Measurements from ENCODE around the gene EXOC3L2. TPM values are rescaled to one million over a fixed set of nuclear protein-coding genes. Genes with fewer than 3 reads are reported as not detected.

EXOC3L2 gene
- total and polyA plus RNA-seq, 4 donors = 0.50 to 13.9 (median 5.7) TPM

GRCh38 chr19:45175515-45176345 is 69.5 kb downstream of the EXOC3L2 start:
- WGBS, 2 donors = 84 to 87% methylated on average over 10 of the region's 10 CpGs
- no peaks in the 10 kb centered on the region for H3K27me3 ChIP-seq (ENCODE audit: control insufficient read depth in 1 of 2, insufficient read depth in 2 of 2, low read length in 1 of 2)
- no peaks in the 10 kb centered on the region for H3K36me3 ChIP-seq (ENCODE audit: control insufficient read depth in 1 of 2, insufficient read depth in 2 of 2, low read length in 1 of 2)
- H3K4me1 ChIP-seq (ENCODE audit: control insufficient read depth in 1 of 2, insufficient read depth in 2 of 2, low read length in 2 of 2) = peaks cover 0 to 2% of the 10 kb centered on the region in 2 donors
- intact Hi-C loops (cut with DNase I) = loop anchor here in 1 of 2 donors (5.0 kb wide), 2 partner anchors 77 to 83 kb away; partner anchors contain the start of genes MARK4 and PPP1R37
- no peak overlapping the region for H3K27ac ChIP-seq (ENCODE audit: low read depth in 1 of 2, low read length in 2 of 2)
- H3K4me3 ChIP-seq (ENCODE audit: low read length in 2 of 2) = no peak overlapping the region
- H3K9me3 ChIP-seq (ENCODE audit: control insufficient read depth, low read length) = no peaks in the 10 kb centered on the region
- ATAC-seq (ENCODE audit: low FRiP score) = no peak
- DNase-seq = no peak

DNA sequence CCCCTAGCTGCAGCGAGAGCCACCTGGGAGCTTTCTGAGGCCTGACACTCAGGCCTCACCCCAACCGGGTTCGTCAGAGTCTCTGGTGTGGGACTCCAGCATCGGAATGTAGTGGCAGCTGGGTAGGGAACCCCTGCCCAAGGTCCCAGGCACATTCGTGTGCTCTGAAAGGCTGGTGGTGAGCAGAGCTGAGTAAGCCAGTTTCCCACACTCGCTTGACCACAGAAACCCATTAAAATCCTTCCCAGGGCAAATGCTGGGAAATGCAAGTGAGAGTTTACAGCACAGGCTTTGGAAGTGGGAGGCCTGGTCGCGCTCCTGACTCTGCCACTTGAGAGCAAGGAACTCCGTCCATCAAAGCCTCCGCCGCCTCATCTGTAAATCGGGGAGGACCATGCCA is 71.4 kb downstream of the EXOC3L2 start:
- H3K9me3 ChIP-seq (ENCODE audit: control insufficient read depth, low read length) = no peaks in the 10 kb centered on the region
- DNase-seq = no peak
- no peaks in the 10 kb centered on the region for H3K36me3 ChIP-seq (ENCODE audit: control insufficient read depth in 1 of 2, insufficient read depth in 2 of 2, low read length in 1 of 2)
- intact Hi-C loops (cut with DNase I) = no loop called here
- no peak overlapping the region for H3K27ac ChIP-seq (ENCODE audit: low read depth in 1 of 2, low read length in 2 of 2)
- 79 to 84% methylated on average over 12 of the region's 12 CpGs for whole genome bisulfite sequencing, 2 donors
- no peak overlapping the region for H3K4me3 ChIP-seq (ENCODE audit: low read length in 2 of 2)
- H3K27me3 ChIP-seq (ENCODE audit: control insufficient read depth in 1 of 2, insufficient read depth in 2 of 2, low read length in 1 of 2) = no peaks in the 10 kb centered on the region
- no peak for ATAC-seq (ENCODE audit: low FRiP score)
- no peaks in the 10 kb centered on the region for H3K4me1 ChIP-seq (ENCODE audit: control insufficient read depth in 1 of 2, insufficient read depth in 2 of 2, low read length in 2 of 2)

GRCh38 chr19:45172611-45173208 is 72.5 kb downstream of the EXOC3L2 start:
- Histone ChIP-seq H3K27me3 (ENCODE audit: control insufficient read depth in 1 of 2, insufficient read depth in 2 of 2, low read length in 1 of 2) (no peaks in the 10 kb centered on the region), H3K9me3 (ENCODE audit: control insufficient read depth, low read length) (no peaks in the 10 kb centered on the region), H3K36me3 (ENCODE audit: control insufficient read depth in 1 of 2, insufficient read depth in 2 of 2, low read length in 1 of 2) (no peaks in the 10 kb centered on the region), H3K4me3 (ENCODE audit: low read length in 2 of 2) (no peak overlapping the region), H3K4me1 (ENCODE audit: control insufficient read depth in 1 of 2, insufficient read depth in 2 of 2, low read length in 2 of 2) (no peaks in the 10 kb centered on the region), H3K27ac (ENCODE audit: low read depth in 1 of 2, low read length in 2 of 2) (no peak overlapping the region)
- intact Hi-C loops (cut with DNase I) = no loop called here
- DNase-seq (no peak), ATAC-seq (ENCODE audit: low FRiP score) (no peak)
- 92% methylated on average over 17 of the region's 18 CpGs for WGBS, 2 donors

DNA sequence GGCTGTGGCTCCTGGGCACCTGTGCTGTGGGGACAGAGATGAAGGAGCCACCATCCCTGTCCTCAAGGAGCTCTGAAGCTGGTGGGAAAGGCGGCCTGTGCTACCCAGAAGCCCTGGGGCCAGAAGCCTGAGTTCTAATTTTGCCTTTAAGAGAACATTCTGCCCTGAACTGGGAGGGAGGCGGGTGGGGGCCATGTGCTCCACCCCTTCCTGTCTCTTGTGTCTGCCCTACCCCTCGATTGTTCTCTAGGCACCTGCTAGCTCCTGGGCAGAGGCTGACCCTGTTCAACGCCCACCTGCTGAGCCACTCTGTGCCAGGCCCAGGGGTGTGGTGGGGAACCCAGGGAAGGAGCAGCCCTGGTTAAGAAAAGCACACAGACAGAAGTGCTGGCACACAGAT is 73.0 kb downstream of the EXOC3L2 start:
- ATAC-seq (ENCODE audit: low FRiP score) (no peak), DNase-seq (no peak)
- Histone ChIP-seq H3K27ac (ENCODE audit: low read depth in 1 of 2, low read length in 2 of 2) (no peak overlapping the region), H3K27me3 (ENCODE audit: control insufficient read depth in 1 of 2, insufficient read depth in 2 of 2, low read length in 1 of 2) (no peaks in the 10 kb centered on the region), H3K9me3 (ENCODE audit: control insufficient read depth, low read length) (no peaks in the 10 kb centered on the region), H3K4me3 (ENCODE audit: low read length in 2 of 2) (no peak overlapping the region), H3K36me3 (ENCODE audit: control insufficient read depth in 1 of 2, insufficient read depth in 2 of 2, low read length in 1 of 2) (no peaks in the 10 kb centered on the region), H3K4me1 (ENCODE audit: control insufficient read depth in 1 of 2, insufficient read depth in 2 of 2, low read length in 2 of 2) (no peaks in the 10 kb centered on the region)
- WGBS, 2 donors = 79 to 83% methylated on average over 4 of the region's 4 CpGs
- intact Hi-C loops (cut with DNase I) = no loop called here

GRCh38 chr19:45171211-45171623 is 74.0 kb downstream of the EXOC3L2 start:
- Histone ChIP-seq H3K27me3 (ENCODE audit: control insufficient read depth in 1 of 2, insufficient read depth in 2 of 2, low read length in 1 of 2) (no peaks in the 10 kb centered on the region), H3K4me3 (ENCODE audit: low read length in 2 of 2) (no peak overlapping the region), H3K36me3 (ENCODE audit: control insufficient read depth in 1 of 2, insufficient read depth in 2 of 2, low read length in 1 of 2) (no peaks in the 10 kb centered on the region), H3K4me1 (ENCODE audit: control insufficient read depth in 1 of 2, insufficient read depth in 2 of 2, low read length in 2 of 2) (no peaks in the 10 kb centered on the region), H3K9me3 (ENCODE audit: control insufficient read depth, low read length) (no peaks in the 10 kb centered on the region), H3K27ac (ENCODE audit: low read depth in 1 of 2, low read length in 2 of 2) (no peak overlapping the region)
- 65 to 69% methylated on average over 7 of the region's 7 CpGs for WGBS, 2 donors
- intact Hi-C loops (cut with DNase I) = no loop called here
- ATAC-seq (ENCODE audit: low FRiP score) (peak; percentile 21), DNase-seq (no peak)

- no peaks in the 10 kb centered on the region for H3K27me3 ChIP-seq (ENCODE audit: control insufficient read depth in 1 of 2, insufficient read depth in 2 of 2, low read length in 1 of 2)
- 83 to 85% methylated on average over 21 of the region's 21 CpGs for WGBS, 2 donors
- no peaks in the 10 kb centered on the region for H3K4me1 ChIP-seq (ENCODE audit: control insufficient read depth in 1 of 2, insufficient read depth in 2 of 2, low read length in 2 of 2)
- no peaks in the 10 kb centered on the region for H3K9me3 ChIP-seq (ENCODE audit: control insufficient read depth, low read length)
- H3K36me3 ChIP-seq (ENCODE audit: control insufficient read depth in 1 of 2, insufficient read depth in 2 of 2, low read length in 1 of 2) = no peaks in the 10 kb centered on the region
- H3K4me3 ChIP-seq (ENCODE audit: low read length in 2 of 2) = no peak overlapping the region
- ATAC-seq (ENCODE audit: low FRiP score) (no peak), DNase-seq (no peak)
- intact Hi-C loops (cut with DNase I) = no loop called here
- no peak overlapping the region for H3K27ac ChIP-seq (ENCODE audit: low read depth in 1 of 2, low read length in 2 of 2)
These were observed 74.8 kb downstream of the EXOC3L2 start for GRCh38 chr19:45170146-45171106.

DNA sequence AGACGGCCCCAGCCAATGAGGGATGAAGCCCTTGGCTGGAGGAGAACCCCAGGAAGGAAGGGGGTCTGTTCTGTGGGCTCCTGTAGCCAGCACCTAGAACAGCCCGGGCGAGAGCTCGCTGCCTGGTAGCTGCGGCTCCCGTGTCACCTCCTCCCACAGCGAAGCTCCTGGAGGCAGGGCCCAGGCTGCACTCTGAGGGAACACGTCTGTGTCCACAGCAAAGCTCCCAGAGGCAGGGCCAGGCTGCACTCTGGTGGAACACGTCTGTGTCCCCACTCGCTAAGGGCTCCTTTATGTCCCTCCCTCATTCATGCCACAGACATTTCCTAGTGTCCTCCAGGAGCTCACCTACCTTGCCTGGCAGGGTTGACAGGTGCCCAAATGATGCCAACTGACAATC is 75.6 kb downstream of the EXOC3L2 start:
- Histone ChIP-seq H3K27me3 (ENCODE audit: control insufficient read depth in 1 of 2, insufficient read depth in 2 of 2, low read length in 1 of 2) (no peaks in the 10 kb centered on the region), H3K4me1 (ENCODE audit: control insufficient read depth in 1 of 2, insufficient read depth in 2 of 2, low read length in 2 of 2) (no peaks in the 10 kb centered on the region), H3K4me3 (ENCODE audit: low read length in 2 of 2) (no peak overlapping the region), H3K36me3 (ENCODE audit: control insufficient read depth in 1 of 2, insufficient read depth in 2 of 2, low read length in 1 of 2) (no peaks in the 10 kb centered on the region), H3K9me3 (ENCODE audit: control insufficient read depth, low read length) (no peaks in the 10 kb centered on the region), H3K27ac (ENCODE audit: low read depth in 1 of 2, low read length in 2 of 2) (no peak overlapping the region)
- ATAC-seq (ENCODE audit: low FRiP score) (no peak), DNase-seq (no peak)
- intact Hi-C loops (cut with DNase I) = no loop called here
- WGBS, 2 donors = 92 to 94% methylated on average over 10 of the region's 10 CpGs

- no peak overlapping the region for H3K4me3 ChIP-seq (ENCODE audit: low read length in 2 of 2)
- no peaks in the 10 kb centered on the region for H3K9me3 ChIP-seq (ENCODE audit: control insufficient read depth, low read length)
- no peaks in the 10 kb centered on the region for H3K4me1 ChIP-seq (ENCODE audit: control insufficient read depth in 1 of 2, insufficient read depth in 2 of 2, low read length in 2 of 2)
- H3K27ac ChIP-seq (ENCODE audit: low read depth in 1 of 2, low read length in 2 of 2) = no peak overlapping the region
- H3K27me3 ChIP-seq (ENCODE audit: control insufficient read depth in 1 of 2, insufficient read depth in 2 of 2, low read length in 1 of 2) = no peaks in the 10 kb centered on the region
- WGBS, 2 donors = 90 to 91% methylated on average over 16 of the region's 16 CpGs
- DNase-seq = no peak
- intact Hi-C loops (cut with DNase I) = no loop called here
- ATAC-seq (ENCODE audit: low FRiP score) = no peak
- H3K36me3 ChIP-seq (ENCODE audit: control insufficient read depth in 1 of 2, insufficient read depth in 2 of 2, low read length in 1 of 2) = no peaks in the 10 kb centered on the region
These were observed 76.3 kb downstream of the EXOC3L2 start for GRCh38 chr19:45168767-45169351.
